MCF 10A (cell line): ENCODE measurements around the gene IFT25. TPM values are rescaled to one million over a fixed set of nuclear protein-coding genes. Genes with fewer than 3 reads are reported as not detected.

Source experiments
- BruUV-seq: library from RNA; stranded (reverse); fragments of 400-500 nt; replicated peaks from 2 replicates; lab custom pipeline; 2021; lab: Mats Ljungman, UMichigan
- CTCF ChIA-PET: fragments of 300-600 bp; sonication (Branson Sonifier 250); formaldehyde crosslinking; extraction: SDS; loops from one replicate; lab custom pipeline; 2021; ENCODE audit warnings: antibody characterized with exemption, inconsistent platforms; lab: Yijun Ruan, JAX
- POLR2A ChIA-PET: fragments of 300-600, 350-650 bp; sonication (Branson Sonifier 250); formaldehyde crosslinking; extraction: SDS; loops from one replicate; lab custom pipeline; 2020; ENCODE audit warnings: antibody characterized with exemption, inconsistent platforms; lab: Yijun Ruan, JAX
- DNase-seq: peaks from one replicate; pipeline ENCODE4 v3.0.0-alpha.2; 2018; ENCODE audit not compliant: unreplicated experiment
- H3K27ac Mint-ChIP-seq: one replicate; pipeline ENCODE4 v1.8.0; 2022; ENCODE audit warnings: mild to moderate bottlenecking, low read depth, mixed read lengths; ENCODE audit not compliant: unreplicated experiment
- H3K27me3 Mint-ChIP-seq: one replicate; pipeline ENCODE4 v1.8.0; 2022; ENCODE audit warnings: mixed read lengths; ENCODE audit not compliant: insufficient read depth, unreplicated experiment
- H3K36me3 Mint-ChIP-seq: one replicate; pipeline ENCODE4 v1.8.0; 2022; ENCODE audit warnings: mild to moderate bottlenecking, moderate library complexity, mixed read lengths; ENCODE audit not compliant: insufficient read depth, unreplicated experiment
- H3K4me1 Mint-ChIP-seq: one replicate; pipeline ENCODE4 v1.8.0; 2022; ENCODE audit warnings: mixed read lengths; ENCODE audit not compliant: insufficient read depth, unreplicated experiment
- H3K4me3 Mint-ChIP-seq: one replicate; pipeline ENCODE4 v1.8.0; 2022; ENCODE audit warnings: mild to moderate bottlenecking, moderate library complexity, mixed read lengths; ENCODE audit not compliant: unreplicated experiment
- H3K9me3 Mint-ChIP-seq: one replicate; pipeline ENCODE4 v1.8.0; 2022; ENCODE audit warnings: mixed read lengths; ENCODE audit not compliant: unreplicated experiment
- intact Hi-C: fragments of 100-400 bp; cut with micrococcal nuclease; formaldehyde crosslinking; loops from 2 replicates; pipeline ENCODE4 v1.14.1; 2022
- total RNA-seq: library from RNA; stranded (reverse); gene quantifications from 2 replicates; pipeline ENCODE4 v1.2.3, GENCODE V29; 2022
- TF ChIP-seq, protein P1 (sequence below): fragments of 200-600 bp; IDR thresholded peaks from one replicate; pipeline ENCODE4 v1.8.0; 2022; ENCODE audit warnings: antibody characterized with exemption, mild to moderate bottlenecking; ENCODE audit not compliant: unreplicated experiment

The IFT25 gene
- total RNA-seq, 1 experiment from 2014 or later, result 22.3 TPM

DNA sequence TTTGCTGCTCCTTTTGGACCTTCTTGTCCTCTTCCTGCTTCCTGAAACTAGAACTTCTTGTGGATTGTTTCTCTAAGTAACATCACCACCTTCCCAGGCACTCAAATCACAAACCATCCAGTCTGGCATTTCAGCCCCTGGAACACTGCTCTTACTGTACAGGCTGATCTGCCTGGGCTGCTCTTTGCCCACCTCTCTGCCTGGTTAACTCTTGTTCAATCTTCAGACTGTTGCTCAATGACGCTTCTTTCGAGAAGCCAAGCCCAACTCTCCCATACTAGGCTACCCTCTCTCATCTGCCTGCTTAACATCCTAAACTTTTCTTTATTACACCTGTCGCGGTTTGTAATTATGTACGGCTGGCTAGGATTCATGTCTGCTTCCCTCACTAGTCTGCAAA lies 50.9 kb downstream of the IFT25 start:
- no peak for DNase-seq
- no peaks in the 10 kb centered on the region for H3K9me3 Mint-ChIP-seq
- peak overlapping the region; percentile 4 for H3K27ac Mint-ChIP-seq
- POLR2A ChIA-PET, result interaction anchor here (1.3 kb wide), 1 partner anchor 15 kb away, joined by 5 read pairs; no protein-coding TSS in a partner anchor
- no peaks in the 10 kb centered on the region for H3K36me3 Mint-ChIP-seq
- TF ChIP-seq, protein P1, sequence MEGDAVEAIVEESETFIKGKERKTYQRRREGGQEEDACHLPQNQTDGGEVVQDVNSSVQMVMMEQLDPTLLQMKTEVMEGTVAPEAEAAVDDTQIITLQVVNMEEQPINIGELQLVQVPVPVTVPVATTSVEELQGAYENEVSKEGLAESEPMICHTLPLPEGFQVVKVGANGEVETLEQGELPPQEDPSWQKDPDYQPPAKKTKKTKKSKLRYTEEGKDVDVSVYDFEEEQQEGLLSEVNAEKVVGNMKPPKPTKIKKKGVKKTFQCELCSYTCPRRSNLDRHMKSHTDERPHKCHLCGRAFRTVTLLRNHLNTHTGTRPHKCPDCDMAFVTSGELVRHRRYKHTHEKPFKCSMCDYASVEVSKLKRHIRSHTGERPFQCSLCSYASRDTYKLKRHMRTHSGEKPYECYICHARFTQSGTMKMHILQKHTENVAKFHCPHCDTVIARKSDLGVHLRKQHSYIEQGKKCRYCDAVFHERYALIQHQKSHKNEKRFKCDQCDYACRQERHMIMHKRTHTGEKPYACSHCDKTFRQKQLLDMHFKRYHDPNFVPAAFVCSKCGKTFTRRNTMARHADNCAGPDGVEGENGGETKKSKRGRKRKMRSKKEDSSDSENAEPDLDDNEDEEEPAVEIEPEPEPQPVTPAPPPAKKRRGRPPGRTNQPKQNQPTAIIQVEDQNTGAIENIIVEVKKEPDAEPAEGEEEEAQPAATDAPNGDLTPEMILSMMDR, result no peak
- CTCF ChIA-PET, result no interaction called here
- intact Hi-C loops, result no loop called here
- BruUV-seq, result no TSS peak
- no peak overlapping the region for H3K4me3 Mint-ChIP-seq
- no peaks in the 10 kb centered on the region for H3K27me3 Mint-ChIP-seq
- peaks cover 10% of the 10 kb centered on the region for H3K4me1 Mint-ChIP-seq

DNA sequence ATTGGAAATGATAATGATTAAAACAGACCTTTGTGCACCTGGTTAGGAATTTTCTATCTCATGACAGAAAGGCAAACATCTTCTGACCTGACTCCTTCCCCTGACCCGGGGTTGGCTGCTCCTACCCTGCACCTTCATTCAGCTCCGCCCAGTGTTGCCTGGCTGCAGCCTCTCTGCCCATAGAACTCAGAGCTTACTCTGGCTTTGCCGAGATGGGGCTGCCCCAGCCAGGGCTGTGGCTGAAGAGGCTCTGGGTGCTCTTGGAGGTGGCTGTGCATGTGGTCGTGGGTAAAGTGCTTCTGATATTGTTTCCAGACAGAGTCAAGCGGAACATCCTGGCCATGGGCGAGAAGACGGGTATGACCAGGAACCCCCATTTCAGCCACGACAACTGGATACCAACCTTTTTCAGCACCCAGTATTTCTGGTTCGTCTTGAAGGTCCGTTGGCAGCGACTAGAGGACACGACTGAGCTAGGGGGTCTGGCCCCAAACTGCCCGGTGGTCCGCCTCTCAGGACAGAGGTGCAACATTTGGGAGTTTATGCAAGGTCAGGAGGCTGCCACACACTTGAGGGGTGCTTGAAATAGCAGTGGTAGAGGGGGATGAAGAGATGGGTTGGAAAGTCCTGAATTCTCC lies 51.4 kb downstream of the IFT25 start, which contains the start of gene DIO1:
Gene DIO1 (plus strand): TSS at position 189 of the 638 bp plus-strand sequence. CDS start 24 bp downstream, at position 213.
- H3K4me3 Mint-ChIP-seq, result no peak within 1 kb of the TSS
- no peaks in the 10 kb centered on the region for H3K36me3 Mint-ChIP-seq
- H3K9me3 Mint-ChIP-seq, result no peaks in the 10 kb centered on the region
- BruUV-seq, result no TSS peak
- POLR2A ChIA-PET, result no interaction called here
- peak within 1 kb of the TSS; percentile 4 for H3K27ac Mint-ChIP-seq
- peaks cover 10% of the 10 kb centered on the region for H3K4me1 Mint-ChIP-seq
- DNase-seq, result no peak
- no peaks in the 10 kb centered on the region for H3K27me3 Mint-ChIP-seq
- TF ChIP-seq, protein P1, result no peak
- CTCF ChIA-PET, result no interaction called here
- intact Hi-C loops, result no loop called here

DNA sequence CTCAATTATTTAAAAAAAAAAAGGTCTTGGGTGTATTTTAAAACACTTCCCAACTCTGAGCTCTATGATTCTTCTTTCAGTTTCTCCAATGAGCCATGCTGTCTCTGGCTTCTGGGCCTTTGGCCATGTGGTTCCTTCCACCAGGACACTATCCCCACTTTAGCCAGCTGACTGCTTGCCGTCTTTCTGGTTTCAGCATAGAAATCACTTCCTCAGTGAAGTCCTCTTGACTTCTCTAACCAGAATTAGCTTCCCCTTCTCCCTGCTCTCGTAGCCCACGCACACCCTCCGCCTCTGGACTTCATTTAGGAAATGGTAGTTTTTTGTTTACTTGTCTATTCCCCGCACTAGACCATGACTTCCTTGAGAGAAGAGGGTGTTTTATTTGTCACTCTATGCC lies 52.6 kb downstream of the IFT25 start:
- no peaks in the 10 kb centered on the region for H3K36me3 Mint-ChIP-seq
- peaks cover 10% of the 10 kb centered on the region for H3K4me1 Mint-ChIP-seq
- CTCF ChIA-PET, result interaction anchor here (0.7 to 1.6 kb wide), 4 partner anchors 14 to 66 kb away, joined by 3 to 5 read pairs (median 4); no protein-coding TSS in a partner anchor

DNA sequence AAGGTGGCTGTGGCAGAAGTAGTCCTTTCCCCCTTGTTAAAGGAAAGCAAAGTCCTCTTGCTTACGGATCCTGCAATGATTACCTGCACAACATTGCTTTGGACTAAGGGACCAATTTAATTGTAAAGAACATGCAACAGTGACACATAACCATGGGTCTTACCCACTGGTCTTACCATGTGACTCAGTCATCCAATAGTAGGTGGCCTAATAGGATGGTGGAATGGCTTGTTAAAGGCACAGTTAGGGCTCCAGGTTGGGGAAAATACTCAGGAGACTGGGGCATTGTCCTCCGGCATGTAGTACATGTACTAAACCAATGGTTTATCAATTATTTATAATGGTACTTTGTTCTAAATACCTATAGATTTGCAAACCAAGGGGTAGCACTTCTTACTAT lies 53.8 kb downstream of the IFT25 start:
- ChIA-PET CTCF (interaction anchor here (1.6 kb wide), 1 partner anchor 67 kb away, joined by 5 read pairs; no protein-coding TSS in a partner anchor), POLR2A (interaction anchor here (1.0 kb wide), 1 partner anchor 53 kb away, joined by 3 read pairs; no protein-coding TSS in a partner anchor)
- peaks cover 7% of the 10 kb centered on the region for H3K4me1 Mint-ChIP-seq
- TF ChIP-seq, protein P1, result no peak
- peaks cover 4% of the 10 kb centered on the region for H3K36me3 Mint-ChIP-seq
- no peak overlapping the region for H3K4me3 Mint-ChIP-seq
- BruUV-seq, result no TSS peak
- no peaks in the 10 kb centered on the region for H3K27me3 Mint-ChIP-seq
- intact Hi-C loops, result no loop called here
- no peaks in the 10 kb centered on the region for H3K9me3 Mint-ChIP-seq
- no peak for DNase-seq
- no peak overlapping the region for H3K27ac Mint-ChIP-seq

More for the DNA sequence above, 52.6 kb downstream of the IFT25 start:
- Mint-ChIP-seq H3K27ac (no peak overlapping the region), H3K4me3 (no peak overlapping the region), H3K9me3 (no peaks in the 10 kb centered on the region), H3K27me3 (no peaks in the 10 kb centered on the region)
- no TSS peak for BruUV-seq
- intact Hi-C loops, result no loop called here
- POLR2A ChIA-PET, result interaction anchor here (1.2 kb wide), 1 partner anchor 65 kb away, joined by 3 read pairs; no protein-coding TSS in a partner anchor
- DNase-seq, result no peak
- TF ChIP-seq, protein P1, result no peak
